ENCODE results near the gene HDGF. TPM values are rescaled to one million over a fixed set of nuclear protein-coding genes. Genes with fewer than 3 reads are reported as not detected.

HDGF gene
- total RNA-seq, 2 donors from 2014 or later: 75.3 to 100 TPM

- Mint-ChIP-seq H3K27ac (no peak overlapping the region), H3K36me3 (ENCODE audit: low read depth) (no peaks in the 10 kb centered on the region), H3K4me1 (peaks cover 18% of the 10 kb centered on the region), H3K4me3 (peak overlapping the region; percentile 96), H3K27me3 (peaks cover 36% of the 10 kb centered on the region)
- ATAC-seq (no peak), DNase-seq (no peak)
- no peaks in the 10 kb centered on the region for H3K9me3 ChIP-seq (ENCODE audit: control insufficient read depth, low read length, poor library complexity, severe bottlenecking)
These were observed 47.2 kb downstream of the HDGF start for GRCh38 chr1:156704166-156704711.

- H3K4me3 Mint-ChIP-seq: no peak overlapping the region
- peaks cover 3% of the 10 kb centered on the region for H3K36me3 Mint-ChIP-seq (ENCODE audit: low read depth)
- H3K27ac Mint-ChIP-seq: no peak overlapping the region
- ATAC-seq: no peak
- peaks cover 20% of the 10 kb centered on the region for H3K4me1 Mint-ChIP-seq
- DNase-seq: no peak
- H3K9me3 ChIP-seq (ENCODE audit: control insufficient read depth, low read length, poor library complexity, severe bottlenecking): no peaks in the 10 kb centered on the region
- peaks cover 41% of the 10 kb centered on the region for H3K27me3 Mint-ChIP-seq
These were observed 47.7 kb downstream of the HDGF start for GRCh38 chr1:156703741-156704140.

- Mint-ChIP-seq H3K36me3 (ENCODE audit: low read depth) (peaks cover 3% of the 10 kb centered on the region), H3K4me3 (no peak overlapping the region), H3K27me3 (peaks cover 45% of the 10 kb centered on the region), H3K27ac (peak overlapping the region; percentile 16), H3K4me1 (peaks cover 20% of the 10 kb centered on the region)
- no peaks in the 10 kb centered on the region for H3K9me3 ChIP-seq (ENCODE audit: control insufficient read depth, low read length, poor library complexity, severe bottlenecking)
- ATAC-seq: no peak
- no peak for DNase-seq
These were observed 48.1 kb downstream of the HDGF start for GRCh38 chr1:156703336-156703735.

GRCh38 chr1:156700736-156701531, 50.5 kb downstream of the HDGF start:
- Mint-ChIP-seq H3K27me3 (peaks cover 68% of the 10 kb centered on the region), H3K4me1 (peaks cover 9% of the 10 kb centered on the region), H3K27ac (peak overlapping the region; percentile 37), H3K36me3 (ENCODE audit: low read depth) (peaks cover 9% of the 10 kb centered on the region), H3K4me3 (no peak overlapping the region)
- no peaks in the 10 kb centered on the region for H3K9me3 ChIP-seq (ENCODE audit: control insufficient read depth, low read length, poor library complexity, severe bottlenecking)
- DNase-seq: no peak
- no peak for ATAC-seq

GRCh38 chr1:156698995-156699394, 52.5 kb downstream of the HDGF start:
- peaks cover 71% of the 10 kb centered on the region for H3K27me3 Mint-ChIP-seq
- H3K4me1 Mint-ChIP-seq: peaks cover 7% of the 10 kb centered on the region
- ATAC-seq: no peak
- no peaks in the 10 kb centered on the region for H3K9me3 ChIP-seq (ENCODE audit: control insufficient read depth, low read length, poor library complexity, severe bottlenecking)
- no peak overlapping the region for H3K4me3 Mint-ChIP-seq
- H3K36me3 Mint-ChIP-seq (ENCODE audit: low read depth): peaks cover 12% of the 10 kb centered on the region
- DNase-seq: no peak
- H3K27ac Mint-ChIP-seq: no peak overlapping the region

GRCh38 chr1:156697481-156697880, 54.0 kb downstream of the HDGF start:
- peaks cover 13% of the 10 kb centered on the region for H3K4me1 Mint-ChIP-seq
- no peaks in the 10 kb centered on the region for H3K9me3 ChIP-seq (ENCODE audit: control insufficient read depth, low read length, poor library complexity, severe bottlenecking)
- no peak for ATAC-seq
- H3K27me3 Mint-ChIP-seq: peaks cover 75% of the 10 kb centered on the region
- peaks cover 17% of the 10 kb centered on the region for H3K36me3 Mint-ChIP-seq (ENCODE audit: low read depth)
- H3K4me3 Mint-ChIP-seq: no peak overlapping the region
- no peak overlapping the region for H3K27ac Mint-ChIP-seq
- no peak for DNase-seq

- H3K4me3 Mint-ChIP-seq: no peak overlapping the region
These were observed 54.7 kb downstream of the HDGF start for GRCh38 chr1:156696755-156697154.

GRCh38 chr1:156694690-156694962, 56.8 kb downstream of the HDGF start:
- ATAC-seq (no peak), DNase-seq (no peak)
- Mint-ChIP-seq H3K27ac (no peak overlapping the region), H3K4me3 (no peak overlapping the region), H3K4me1 (peaks cover 27% of the 10 kb centered on the region), H3K36me3 (ENCODE audit: low read depth) (peaks cover 24% of the 10 kb centered on the region), H3K27me3 (peaks cover 83% of the 10 kb centered on the region)
- H3K9me3 ChIP-seq (ENCODE audit: control insufficient read depth, low read length, poor library complexity, severe bottlenecking): no peaks in the 10 kb centered on the region

More at GRCh38 chr1:156696755-156697154, 54.7 kb downstream of the HDGF start:
- peaks cover 20% of the 10 kb centered on the region for H3K4me1 Mint-ChIP-seq
- H3K27me3 Mint-ChIP-seq: peaks cover 81% of the 10 kb centered on the region
- H3K27ac Mint-ChIP-seq: no peak overlapping the region
- peaks cover 24% of the 10 kb centered on the region for H3K36me3 Mint-ChIP-seq (ENCODE audit: low read depth)
- DNase-seq (no peak), ATAC-seq (no peak)
- no peaks in the 10 kb centered on the region for H3K9me3 ChIP-seq (ENCODE audit: control insufficient read depth, low read length, poor library complexity, severe bottlenecking)

GRCh38 chr1:156693848-156694689, 57.4 kb downstream of the HDGF start:
- H3K27ac Mint-ChIP-seq: no peak overlapping the region
- H3K4me1 Mint-ChIP-seq: peaks cover 31% of the 10 kb centered on the region

GRCh38 chr1:156692925-156693847, 58.3 kb downstream of the HDGF start:
- peaks cover 29% of the 10 kb centered on the region for H3K4me1 Mint-ChIP-seq
- no peak overlapping the region for H3K27ac Mint-ChIP-seq
- ATAC-seq (peak; percentile 21), DNase-seq (no peak)
- peaks cover 24% of the 10 kb centered on the region for H3K36me3 Mint-ChIP-seq (ENCODE audit: low read depth)
- H3K27me3 Mint-ChIP-seq: peaks cover 81% of the 10 kb centered on the region
- peak overlapping the region; percentile 71 for H3K4me3 Mint-ChIP-seq
- no peaks in the 10 kb centered on the region for H3K9me3 ChIP-seq (ENCODE audit: control insufficient read depth, low read length, poor library complexity, severe bottlenecking)

More at GRCh38 chr1:156693848-156694689, 57.4 kb downstream of the HDGF start:
- no peak for DNase-seq
- Mint-ChIP-seq H3K4me3 (no peak overlapping the region), H3K36me3 (ENCODE audit: low read depth) (peaks cover 27% of the 10 kb centered on the region), H3K27me3 (peaks cover 84% of the 10 kb centered on the region)
- H3K9me3 ChIP-seq (ENCODE audit: control insufficient read depth, low read length, poor library complexity, severe bottlenecking): no peaks in the 10 kb centered on the region
- no peak for ATAC-seq

- Mint-ChIP-seq H3K27ac (no peak overlapping the region), H3K27me3 (peaks cover 76% of the 10 kb centered on the region), H3K36me3 (ENCODE audit: low read depth) (peaks cover 24% of the 10 kb centered on the region), H3K4me3 (no peak overlapping the region), H3K4me1 (peaks cover 29% of the 10 kb centered on the region)
- DNase-seq (no peak), ATAC-seq (no peak)
- no peaks in the 10 kb centered on the region for H3K9me3 ChIP-seq (ENCODE audit: control insufficient read depth, low read length, poor library complexity, severe bottlenecking)
These were observed 59.0 kb downstream of the HDGF start for GRCh38 chr1:156692441-156692924.

All from T-helper 17 cell (primary cell).